Adipose tissue (tissue), 3 donors: ENCODE results near the gene PITPNC1. TPM values are rescaled to one million over a fixed set of nuclear protein-coding genes. Genes with fewer than 3 reads are reported as not detected.
"Not testable (repeated sequence)": the region's sequence is repeated elsewhere in the genome, so short reads cannot be mapped to it uniquely, and the experiment has no call there.

Source experiments
- H3K27ac ChIP-seq: one replicate; pipeline ENCODE4 v1.5.1; 2013; ENCODE audit warnings: low read depth, low read length
- WGBS, 3 donors: extraction: QIAGEN DNeasy Blood & Tissue Kit; methylation state at CpG; one replicate each; pipeline ENCODE4 v1.1.7; 2013; 5-methylcytosine and 5-hydroxymethylcytosine counted together
- polyA plus RNA-seq, 3 donors: library from polyadenylated mRNA; stranded (reverse); fragments of 200-250 nt; gene quantifications; one replicate each; pipeline ENCODE4 v1.2.3, GENCODE V29; 2013
- donor health status: healthy with polysubstance abuse.
- donor health status: Bipolar disorder and iron deficiency.
- donor health status: healthy.

PITPNC1 gene
- polyA plus RNA-seq, 3 donors, result 12.6 to 21.2 (median 15.3) TPM

GRCh38 chr17:67491009-67491680 lies 114.1 kb downstream of the PITPNC1 start:
- H3K27ac ChIP-seq, result no peak overlapping the region
- 19 to 54% (median 40%) methylated on average over 18 of the region's 18 CpGs for WGBS, 3 donors

- WGBS, 3 donors, result 42 to 46% (median 44%) methylated on average over 4 of the region's 4 CpGs
- H3K27ac ChIP-seq, result no peak overlapping the region
Measured at GRCh38 chr17:67491681-67492024, 114.6 kb downstream of the PITPNC1 start.

- 49 to 68% (median 59%) methylated on average over 5 of the region's 5 CpGs for WGBS, 3 donors
- no peak overlapping the region for H3K27ac ChIP-seq
Measured at GRCh38 chr17:67492251-67492740, 115.2 kb downstream of the PITPNC1 start.

- no peak overlapping the region for H3K27ac ChIP-seq
Measured at GRCh38 chr17:67492824-67493517, 115.9 kb downstream of the PITPNC1 start.

GRCh38 chr17:67493812-67494211 lies 116.7 kb downstream of the PITPNC1 start:
- WGBS, 3 donors, result 60 to 80% (median 76%) methylated on average over 4 of the region's 4 CpGs
- H3K27ac ChIP-seq, result no peak overlapping the region

More at GRCh38 chr17:67492824-67493517, 115.9 kb downstream of the PITPNC1 start:
- WGBS, 3 donors, result 59 to 81% (median 67%) methylated on average over 13 of the region's 13 CpGs

GRCh38 chr17:67495534-67495933 lies 118.5 kb downstream of the PITPNC1 start:
- WGBS, 3 donors, result 94 to 98% (median 96%) methylated on average over 5 of the region's 5 CpGs
- H3K27ac ChIP-seq, result not testable (repeated sequence)

- 67 to 82% (median 75%) methylated on average over 7 of the region's 7 CpGs for WGBS, 3 donors
- H3K27ac ChIP-seq, result no peak overlapping the region
Measured at GRCh38 chr17:67496286-67496685, 119.2 kb downstream of the PITPNC1 start.

- WGBS, 3 donors, result 92 to 96% (median 95%) methylated on average over 4 of the region's 4 CpGs
Measured at GRCh38 chr17:67499685-67500084, 122.6 kb downstream of the PITPNC1 start.

GRCh38 chr17:67500261-67500660 lies 123.2 kb downstream of the PITPNC1 start:
- 53 to 66% (median 55%) methylated on average over 2 of the region's 2 CpGs for WGBS, 3 donors
- H3K27ac ChIP-seq, result no peak overlapping the region

More at GRCh38 chr17:67499685-67500084, 122.6 kb downstream of the PITPNC1 start:
- H3K27ac ChIP-seq, result no peak overlapping the region

GRCh38 chr17:67500677-67501300 lies 123.7 kb downstream of the PITPNC1 start:
- H3K27ac ChIP-seq, result no peak overlapping the region
- 96 to 98% (median 98%) methylated on average over 11 of the region's 11 CpGs for WGBS, 3 donors

- WGBS, 3 donors, result 91 to 99% (median 94%) methylated on average over 3 of the region's 3 CpGs
Measured at GRCh38 chr17:67502151-67502550, 125.1 kb downstream of the PITPNC1 start.

GRCh38 chr17:67503184-67503583 lies 126.1 kb downstream of the PITPNC1 start:
- WGBS, 3 donors, result 43 to 82% (median 76%) methylated on average over 1 of the region's 1 CpG
- H3K27ac ChIP-seq, result no peak overlapping the region

More at GRCh38 chr17:67502151-67502550, 125.1 kb downstream of the PITPNC1 start:
- H3K27ac ChIP-seq, result no peak overlapping the region

GRCh38 chr17:67503739-67504138 lies 126.7 kb downstream of the PITPNC1 start:
- WGBS, 3 donors, result 43 to 71% (median 60%) methylated on average over 2 of the region's 2 CpGs
- no peak overlapping the region for H3K27ac ChIP-seq

- WGBS, 3 donors, result 28 to 68% (median 61%) methylated on average over 2 of the region's 2 CpGs
- no peak overlapping the region for H3K27ac ChIP-seq
Measured at GRCh38 chr17:67504182-67504581, 127.1 kb downstream of the PITPNC1 start.

GRCh38 chr17:67506966-67507365 lies 129.9 kb downstream of the PITPNC1 start:
- 94% methylated on average over 8 of the region's 8 CpGs for WGBS, 3 donors

GRCh38 chr17:67509390-67510287 lies 132.6 kb downstream of the PITPNC1 start:
- no peak overlapping the region for H3K27ac ChIP-seq
- 62 to 84% (median 63%) methylated on average over 10 of the region's 10 CpGs for whole genome bisulfite sequencing, 3 donors

More at GRCh38 chr17:67506966-67507365, 129.9 kb downstream of the PITPNC1 start:
- H3K27ac ChIP-seq, result no peak overlapping the region

GRCh38 chr17:67511012-67511411 lies 133.9 kb downstream of the PITPNC1 start:
- H3K27ac ChIP-seq, result no peak overlapping the region
- WGBS, 3 donors, result 79 to 82% (median 81%) methylated on average over 3 of the region's 3 CpGs

GRCh38 chr17:67511804-67512203 lies 134.7 kb downstream of the PITPNC1 start:
- 91 to 95% (median 91%) methylated on average over 2 of the region's 2 CpGs for WGBS, 3 donors

More at GRCh38 chr17:67511804-67512203, 134.7 kb downstream of the PITPNC1 start:
- no peak overlapping the region for H3K27ac ChIP-seq
